H9 (cell line): ENCODE measurements around the gene TMEM119. TPM values are rescaled to one million over a fixed set of nuclear protein-coding genes. Genes with fewer than 3 reads are reported as not detected.

Experiments
- DNase-seq: peaks from one replicate; pipeline ENCODE4 v3.0.0-alpha.2; 2017
- H2AFZ ChIP-seq: one replicate; pipeline ENCODE4 v1.6.1; 2013; ENCODE audit warnings: mild to moderate bottlenecking, low read length, control low read depth, moderate library complexity
- H2AK5ac ChIP-seq: 2 replicates; pipeline ENCODE4 v1.6.1; 2013; ENCODE audit warnings: low read length, control low read depth, mixed read lengths; ENCODE audit not compliant: insufficient read length
- H2BK120ac ChIP-seq: one replicate; pipeline ENCODE4 v1.6.1; 2013; ENCODE audit warnings: low read depth, mild to moderate bottlenecking, low read length, control low read depth, inconsistent platforms; ENCODE audit not compliant: poor library complexity, severe bottlenecking
- H2BK12ac ChIP-seq: 2 replicates; pipeline ENCODE4 v1.6.1; 2013; ENCODE audit warnings: low read length, control low read depth, mixed read lengths, low read depth; ENCODE audit not compliant: insufficient read length
- H2BK15ac ChIP-seq: 2 replicates; pipeline ENCODE4 v1.6.1; 2013; ENCODE audit warnings: low read depth, low read length, control low read depth
- H2BK20ac ChIP-seq: one replicate; pipeline ENCODE4 v1.6.1; 2013; ENCODE audit warnings: low read depth, mild to moderate bottlenecking, low read length, control low read depth, inconsistent platforms; ENCODE audit not compliant: poor library complexity, severe bottlenecking
- H2BK5ac ChIP-seq: 2 replicates; pipeline ENCODE4 v1.6.1; 2013; ENCODE audit warnings: low read length, control low read depth, mixed read lengths; ENCODE audit not compliant: insufficient read length
- H3K14ac ChIP-seq: 2 replicates; pipeline ENCODE4 v1.6.1; 2013; ENCODE audit warnings: low read length, control low read depth; ENCODE audit not compliant: insufficient read depth
- H3K18ac ChIP-seq: 2 replicates; pipeline ENCODE4 v1.6.1; 2013; ENCODE audit warnings: low read depth, mild to moderate bottlenecking, mixed read lengths, low read length, control low read depth; ENCODE audit not compliant: insufficient read length
- H3K23ac ChIP-seq: 2 replicates; pipeline ENCODE4 v1.6.1; 2013; ENCODE audit warnings: low read length, control low read depth, mixed read lengths, low read depth; ENCODE audit not compliant: insufficient read length
- H3K23me2 ChIP-seq: 2 replicates; pipeline ENCODE4 v1.6.1; 2013; ENCODE audit warnings: low read depth, mild to moderate bottlenecking, mixed read lengths, low read length, control low read depth; ENCODE audit not compliant: insufficient read length, poor library complexity, severe bottlenecking
- H3K27ac ChIP-seq: 2 replicates; pipeline ENCODE4 v1.5.1; 2013; ENCODE audit warnings: low read length, control low read depth, mixed read lengths, low read depth; ENCODE audit not compliant: insufficient read length
- H3K27me3 ChIP-seq: 2 replicates; pipeline ENCODE4 v1.6.1; 2013; ENCODE audit warnings: low read length, control low read depth, inconsistent platforms; ENCODE audit not compliant: insufficient read depth
- H3K4ac ChIP-seq: 2 replicates; pipeline ENCODE4 v1.6.1; 2013; ENCODE audit warnings: low read depth, mild to moderate bottlenecking, control low read depth, inconsistent platforms, low read length, moderate library complexity
- H3K4me1 ChIP-seq: 2 replicates; pipeline ENCODE4 v1.6.1; 2013; ENCODE audit warnings: low read length, control low read depth, inconsistent platforms; ENCODE audit not compliant: insufficient read depth
- H3K4me2 ChIP-seq: 2 replicates; pipeline ENCODE4 v1.6.1; 2013; ENCODE audit warnings: low read length, control low read depth, mixed read lengths; ENCODE audit not compliant: insufficient read length, insufficient read depth
- H3K56ac ChIP-seq: 2 replicates; pipeline ENCODE4 v1.6.1; 2013; ENCODE audit warnings: low read depth, mild to moderate bottlenecking, mixed read lengths, low read length, control low read depth; ENCODE audit not compliant: insufficient read length
- H3K79me1 ChIP-seq: 2 replicates; pipeline ENCODE4 v1.6.1; 2013; ENCODE audit warnings: low read depth, mild to moderate bottlenecking, moderate library complexity, low read length, control low read depth, inconsistent platforms; ENCODE audit not compliant: insufficient read depth, poor library complexity, severe bottlenecking
- H3K79me2 ChIP-seq: 2 replicates; pipeline ENCODE4 v1.6.1; 2013; ENCODE audit warnings: low read length, control low read depth, inconsistent platforms; ENCODE audit not compliant: insufficient read depth
- H3K9ac ChIP-seq: 2 replicates; pipeline ENCODE4 v1.6.1; 2013; ENCODE audit warnings: low read length, control low read depth, mixed read lengths; ENCODE audit not compliant: insufficient read length; ENCODE audit errors: extremely low read depth
- H3K9me3 ChIP-seq: one replicate; pipeline ENCODE4 v1.6.1; 2013; ENCODE audit warnings: low read depth, low read length, inconsistent platforms; ENCODE audit not compliant: control insufficient read depth
- H3T11ph ChIP-seq: one replicate; pipeline ENCODE4 v1.6.1; 2013; ENCODE audit warnings: mild to moderate bottlenecking, low read length, control low read depth, inconsistent platforms
- H4K20me1 ChIP-seq: one replicate; pipeline ENCODE4 v1.6.1; 2013; ENCODE audit not compliant: control insufficient read depth, insufficient read length, insufficient read depth
- H4K5ac ChIP-seq: 2 replicates; pipeline ENCODE4 v1.6.1; 2013; ENCODE audit warnings: low read depth, mild to moderate bottlenecking, mixed read lengths, low read length, control low read depth; ENCODE audit not compliant: insufficient read length
- H4K8ac ChIP-seq: replicated peaks from 2 replicates; pipeline ENCODE4 v1.6.1; 2013; ENCODE audit warnings: low read length, control low read depth, mixed read lengths, low read depth; ENCODE audit not compliant: insufficient read length
- H4K91ac ChIP-seq: 2 replicates; pipeline ENCODE4 v1.6.1; 2013; ENCODE audit warnings: low read depth, mild to moderate bottlenecking, moderate library complexity, mixed read lengths, low read length, control low read depth; ENCODE audit not compliant: insufficient read length
- H3K27ac Mint-ChIP-seq, 3 experiments: 2 replicates in 2 of 3; 3 replicates in 1 of 3; pipeline ENCODE4 v1.8.0; 2020 to 2021; ENCODE audit warnings: mixed read lengths in 3 of 3, mild to moderate bottlenecking in 1 of 3, moderate library complexity in 1 of 3
- H3K27me3 Mint-ChIP-seq: 2 replicates; pipeline ENCODE4 v1.8.0; 2021; ENCODE audit warnings: low read depth, mild to moderate bottlenecking, moderate library complexity, mixed read lengths
- H3K36me3 Mint-ChIP-seq, 3 experiments: 2 replicates in 2 of 3; 3 replicates in 1 of 3; pipeline ENCODE4 v1.8.0; 2020 to 2021; ENCODE audit warnings: low read depth in 3 of 3, mixed read lengths in 3 of 3; ENCODE audit not compliant: insufficient read depth in 1 of 3
- H3K4me1 Mint-ChIP-seq, 2 experiments: 2 replicates each; pipeline ENCODE4 v1.8.0; 2020; ENCODE audit warnings: mixed read lengths in 2 of 2
- H3K4me3 Mint-ChIP-seq, 2 experiments: 2 replicates in 1 of 2; 3 replicates in 1 of 2; pipeline ENCODE4 v1.8.0; 2020 to 2021; ENCODE audit warnings: mild to moderate bottlenecking in 2 of 2, mixed read lengths in 2 of 2, moderate library complexity in 1 of 2
- H3K9me3 Mint-ChIP-seq, 2 experiments: 2 replicates in 1 of 2; 3 replicates in 1 of 2; pipeline ENCODE4 v1.8.0; 2020; ENCODE audit warnings: mild to moderate bottlenecking in 2 of 2, mixed read lengths in 2 of 2, moderate library complexity in 1 of 2
- CTCF ChIP-seq: fragments of 200-600 bp; sonication (generic); conservative IDR thresholded peaks from 3 replicates; pipeline ENCODE4 v1.8.0; 2021; ENCODE audit warnings: antibody characterized with exemption, mild to moderate bottlenecking
- WGBS: extraction: QIAGEN DNeasy Blood & Tissue Kit; methylation state at CpG from one replicate; pipeline ENCODE4 v1.1.7; 2013; ENCODE audit warnings: missing lambda C conversion rate, low lambda C conversion rate, mixed read lengths; ENCODE audit not compliant: insufficient read length; ENCODE audit errors: extremely low coverage; 5-methylcytosine and 5-hydroxymethylcytosine counted together
- total RNA-seq: library from RNA; stranded (reverse); gene quantifications from 2 replicates; pipeline ENCODE4 v1.2.1, GENCODE V29; 2021

TMEM119 gene
- total RNA-seq, 1 experiment from 2014 or later = not detected

- peak overlapping the region in 1 of 2 experiments; percentile 40; a peak in 1 of 5 replicates for H3K4me3 Mint-ChIP-seq
These were observed 10.2 kb upstream of the TMEM119 start for GRCh38 chr12:108607981-108608600.

More at GRCh38 chr12:108607981-108608600, 10.2 kb upstream of the TMEM119 start:
- Histone ChIP-seq H3K23ac (no peak overlapping the region), H2AFZ (no peak overlapping the region), H2BK20ac (no peak overlapping the region), H3K4ac (no peak overlapping the region), H4K8ac (no peak overlapping the region), H3T11ph (no peak overlapping the region), H2AK5ac (no peak overlapping the region), H3K4me2 (no peak overlapping the region), H3K18ac (no peak overlapping the region), H3K56ac (no peak overlapping the region), H3K79me2 (no peaks in the 10 kb centered on the region), H2BK15ac (no peak overlapping the region), H3K27me3 (no peaks in the 10 kb centered on the region), H4K91ac (no peak overlapping the region), H3K23me2 (no peaks in the 10 kb centered on the region), H2BK5ac (no peak overlapping the region), H3K27ac (no peak overlapping the region), H3K79me1 (no peaks in the 10 kb centered on the region), H3K9ac (no peak overlapping the region), H4K5ac (no peak overlapping the region), H3K14ac (no peak overlapping the region), H3K4me1 (no peaks in the 10 kb centered on the region), H3K9me3 (no peaks in the 10 kb centered on the region), H2BK120ac (no peak overlapping the region), H2BK12ac (no peak overlapping the region), H4K20me1 (no peaks in the 10 kb centered on the region)
- Mint-ChIP-seq H3K27me3 (peaks cover 1% of the 10 kb centered on the region; the same call in 1 of the 2 replicates), H3K27ac (peak overlapping the region in 2 of 3 experiments; percentile 22 to 49; a peak in 4 of 7 replicates), H3K4me1 (peaks cover 21 to 37% of the 10 kb centered on the region in 2 experiments), H3K9me3 (no peaks in the 10 kb centered on the region; a peak in 1 of 5 replicates), H3K36me3 (no peaks in the 10 kb centered on the region)
- DNase-seq = no peak
- TF ChIP-seq CTCF = no peak
- no CpG with 5 or more reads among the region's 10 CpGs for WGBS
